ENCODE data around the gene SESN1. TPM values are rescaled to one million over a fixed set of nuclear protein-coding genes. Genes with fewer than 3 reads are reported as not detected.

The SESN1 gene
- total RNA-seq, 1 experiment from 2014 or later = 30.2 TPM

DNA sequence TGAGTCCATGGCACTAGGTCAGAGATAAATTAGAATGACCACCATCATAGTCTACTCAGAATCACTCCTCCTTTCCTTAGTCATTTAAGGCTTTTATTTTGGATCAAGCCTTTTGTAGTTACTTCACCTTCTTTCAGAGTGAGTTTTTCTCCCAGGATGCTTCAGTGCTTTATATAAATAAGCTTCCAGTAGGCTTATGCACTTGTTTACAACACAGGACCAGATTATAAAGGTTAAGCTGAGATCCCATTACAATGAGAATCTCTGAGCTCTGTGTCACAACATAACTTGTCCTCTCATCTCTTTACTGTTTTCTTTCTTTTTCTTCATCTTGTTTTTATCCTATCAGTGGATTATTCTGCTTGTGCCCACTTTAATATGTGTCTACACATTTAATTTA lies 48.5 kb upstream of the SESN1 start:
- H3K4me1 Mint-ChIP-seq = no peaks in the 10 kb centered on the region
- DNase-seq (ENCODE audit: low spot score) (no peak), ATAC-seq (no peak)
- ChIA-PET CTCF (no interaction called here), POLR2A (no interaction called here)
- H3K9me3 Mint-ChIP-seq = peaks cover 9% of the 10 kb centered on the region
- no peak overlapping the region; the same call in 1 of the 2 replicates for H3K27ac Mint-ChIP-seq
- H3K27me3 Mint-ChIP-seq (ENCODE audit: low read depth) = no peaks in the 10 kb centered on the region
- H3K4me3 Mint-ChIP-seq = no peak overlapping the region
- H3K36me3 Mint-ChIP-seq = peaks cover 15% of the 10 kb centered on the region
- no peak for TF ChIP-seq TP53 (CRISPR knock-in tag; IDR thresholded peaks at IDR 0.05)
- no peak for TF ChIP-seq EMX1 (CRISPR knock-in tag; IDR thresholded peaks at IDR 0.05)
- TF ChIP-seq ELF4 (CRISPR knock-in tag; IDR thresholded peaks at IDR 0.05; ENCODE audit: low read depth) = no peak
- TF ChIP-seq, protein P1, sequence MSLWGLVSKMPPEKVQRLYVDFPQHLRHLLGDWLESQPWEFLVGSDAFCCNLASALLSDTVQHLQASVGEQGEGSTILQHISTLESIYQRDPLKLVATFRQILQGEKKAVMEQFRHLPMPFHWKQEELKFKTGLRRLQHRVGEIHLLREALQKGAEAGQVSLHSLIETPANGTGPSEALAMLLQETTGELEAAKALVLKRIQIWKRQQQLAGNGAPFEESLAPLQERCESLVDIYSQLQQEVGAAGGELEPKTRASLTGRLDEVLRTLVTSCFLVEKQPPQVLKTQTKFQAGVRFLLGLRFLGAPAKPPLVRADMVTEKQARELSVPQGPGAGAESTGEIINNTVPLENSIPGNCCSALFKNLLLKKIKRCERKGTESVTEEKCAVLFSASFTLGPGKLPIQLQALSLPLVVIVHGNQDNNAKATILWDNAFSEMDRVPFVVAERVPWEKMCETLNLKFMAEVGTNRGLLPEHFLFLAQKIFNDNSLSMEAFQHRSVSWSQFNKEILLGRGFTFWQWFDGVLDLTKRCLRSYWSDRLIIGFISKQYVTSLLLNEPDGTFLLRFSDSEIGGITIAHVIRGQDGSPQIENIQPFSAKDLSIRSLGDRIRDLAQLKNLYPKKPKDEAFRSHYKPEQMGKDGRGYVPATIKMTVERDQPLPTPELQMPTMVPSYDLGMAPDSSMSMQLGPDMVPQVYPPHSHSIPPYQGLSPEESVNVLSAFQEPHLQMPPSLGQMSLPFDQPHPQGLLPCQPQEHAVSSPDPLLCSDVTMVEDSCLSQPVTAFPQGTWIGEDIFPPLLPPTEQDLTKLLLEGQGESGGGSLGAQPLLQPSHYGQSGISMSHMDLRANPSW (CRISPR knock-in tag; conservative IDR thresholded peaks at IDR 0.05; ENCODE audit: low read depth) = no peak
- no peak for TF ChIP-seq JAZF1 (CRISPR knock-in tag; IDR thresholded peaks at IDR 0.05)
- no peak for TF ChIP-seq ZNF396 (CRISPR knock-in tag; IDR thresholded peaks at IDR 0.05; ENCODE audit: borderline replicate concordance)
- TF ChIP-seq, protein P2, sequence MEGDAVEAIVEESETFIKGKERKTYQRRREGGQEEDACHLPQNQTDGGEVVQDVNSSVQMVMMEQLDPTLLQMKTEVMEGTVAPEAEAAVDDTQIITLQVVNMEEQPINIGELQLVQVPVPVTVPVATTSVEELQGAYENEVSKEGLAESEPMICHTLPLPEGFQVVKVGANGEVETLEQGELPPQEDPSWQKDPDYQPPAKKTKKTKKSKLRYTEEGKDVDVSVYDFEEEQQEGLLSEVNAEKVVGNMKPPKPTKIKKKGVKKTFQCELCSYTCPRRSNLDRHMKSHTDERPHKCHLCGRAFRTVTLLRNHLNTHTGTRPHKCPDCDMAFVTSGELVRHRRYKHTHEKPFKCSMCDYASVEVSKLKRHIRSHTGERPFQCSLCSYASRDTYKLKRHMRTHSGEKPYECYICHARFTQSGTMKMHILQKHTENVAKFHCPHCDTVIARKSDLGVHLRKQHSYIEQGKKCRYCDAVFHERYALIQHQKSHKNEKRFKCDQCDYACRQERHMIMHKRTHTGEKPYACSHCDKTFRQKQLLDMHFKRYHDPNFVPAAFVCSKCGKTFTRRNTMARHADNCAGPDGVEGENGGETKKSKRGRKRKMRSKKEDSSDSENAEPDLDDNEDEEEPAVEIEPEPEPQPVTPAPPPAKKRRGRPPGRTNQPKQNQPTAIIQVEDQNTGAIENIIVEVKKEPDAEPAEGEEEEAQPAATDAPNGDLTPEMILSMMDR (IDR thresholded peaks at IDR 0.05) = no peak
- TF ChIP-seq, protein P3, sequence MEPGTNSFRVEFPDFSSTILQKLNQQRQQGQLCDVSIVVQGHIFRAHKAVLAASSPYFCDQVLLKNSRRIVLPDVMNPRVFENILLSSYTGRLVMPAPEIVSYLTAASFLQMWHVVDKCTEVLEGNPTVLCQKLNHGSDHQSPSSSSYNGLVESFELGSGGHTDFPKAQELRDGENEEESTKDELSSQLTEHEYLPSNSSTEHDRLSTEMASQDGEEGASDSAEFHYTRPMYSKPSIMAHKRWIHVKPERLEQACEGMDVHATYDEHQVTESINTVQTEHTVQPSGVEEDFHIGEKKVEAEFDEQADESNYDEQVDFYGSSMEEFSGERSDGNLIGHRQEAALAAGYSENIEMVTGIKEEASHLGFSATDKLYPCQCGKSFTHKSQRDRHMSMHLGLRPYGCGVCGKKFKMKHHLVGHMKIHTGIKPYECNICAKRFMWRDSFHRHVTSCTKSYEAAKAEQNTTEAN (CRISPR knock-in tag; IDR thresholded peaks at IDR 0.05) = no peak
- TF ChIP-seq, protein P4, sequence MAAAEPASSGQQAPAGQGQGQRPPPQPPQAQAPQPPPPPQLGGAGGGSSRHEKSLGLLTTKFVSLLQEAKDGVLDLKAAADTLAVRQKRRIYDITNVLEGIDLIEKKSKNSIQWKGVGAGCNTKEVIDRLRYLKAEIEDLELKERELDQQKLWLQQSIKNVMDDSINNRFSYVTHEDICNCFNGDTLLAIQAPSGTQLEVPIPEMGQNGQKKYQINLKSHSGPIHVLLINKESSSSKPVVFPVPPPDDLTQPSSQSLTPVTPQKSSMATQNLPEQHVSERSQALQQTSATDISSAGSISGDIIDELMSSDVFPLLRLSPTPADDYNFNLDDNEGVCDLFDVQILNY (CRISPR knock-in tag; IDR thresholded peaks at IDR 0.05) = no peak
- TF ChIP-seq TEAD4 (CRISPR knock-in tag; IDR thresholded peaks at IDR 0.05) = no peak
- no peak for TF ChIP-seq NFE2L1 (CRISPR knock-in tag; IDR thresholded peaks at IDR 0.05)
- no peak for TF ChIP-seq HMGA2 (CRISPR knock-in tag; IDR thresholded peaks at IDR 0.05)
- TF ChIP-seq, protein P5, sequence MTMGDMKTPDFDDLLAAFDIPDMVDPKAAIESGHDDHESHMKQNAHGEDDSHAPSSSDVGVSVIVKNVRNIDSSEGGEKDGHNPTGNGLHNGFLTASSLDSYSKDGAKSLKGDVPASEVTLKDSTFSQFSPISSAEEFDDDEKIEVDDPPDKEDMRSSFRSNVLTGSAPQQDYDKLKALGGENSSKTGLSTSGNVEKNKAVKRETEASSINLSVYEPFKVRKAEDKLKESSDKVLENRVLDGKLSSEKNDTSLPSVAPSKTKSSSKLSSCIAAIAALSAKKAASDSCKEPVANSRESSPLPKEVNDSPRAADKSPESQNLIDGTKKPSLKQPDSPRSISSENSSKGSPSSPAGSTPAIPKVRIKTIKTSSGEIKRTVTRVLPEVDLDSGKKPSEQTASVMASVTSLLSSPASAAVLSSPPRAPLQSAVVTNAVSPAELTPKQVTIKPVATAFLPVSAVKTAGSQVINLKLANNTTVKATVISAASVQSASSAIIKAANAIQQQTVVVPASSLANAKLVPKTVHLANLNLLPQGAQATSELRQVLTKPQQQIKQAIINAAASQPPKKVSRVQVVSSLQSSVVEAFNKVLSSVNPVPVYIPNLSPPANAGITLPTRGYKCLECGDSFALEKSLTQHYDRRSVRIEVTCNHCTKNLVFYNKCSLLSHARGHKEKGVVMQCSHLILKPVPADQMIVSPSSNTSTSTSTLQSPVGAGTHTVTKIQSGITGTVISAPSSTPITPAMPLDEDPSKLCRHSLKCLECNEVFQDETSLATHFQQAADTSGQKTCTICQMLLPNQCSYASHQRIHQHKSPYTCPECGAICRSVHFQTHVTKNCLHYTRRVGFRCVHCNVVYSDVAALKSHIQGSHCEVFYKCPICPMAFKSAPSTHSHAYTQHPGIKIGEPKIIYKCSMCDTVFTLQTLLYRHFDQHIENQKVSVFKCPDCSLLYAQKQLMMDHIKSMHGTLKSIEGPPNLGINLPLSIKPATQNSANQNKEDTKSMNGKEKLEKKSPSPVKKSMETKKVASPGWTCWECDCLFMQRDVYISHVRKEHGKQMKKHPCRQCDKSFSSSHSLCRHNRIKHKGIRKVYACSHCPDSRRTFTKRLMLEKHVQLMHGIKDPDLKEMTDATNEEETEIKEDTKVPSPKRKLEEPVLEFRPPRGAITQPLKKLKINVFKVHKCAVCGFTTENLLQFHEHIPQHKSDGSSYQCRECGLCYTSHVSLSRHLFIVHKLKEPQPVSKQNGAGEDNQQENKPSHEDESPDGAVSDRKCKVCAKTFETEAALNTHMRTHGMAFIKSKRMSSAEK (CRISPR knock-in tag; IDR thresholded peaks at IDR 0.05; ENCODE audit: borderline replicate concordance) = no peak
- TF ChIP-seq, protein P6, sequence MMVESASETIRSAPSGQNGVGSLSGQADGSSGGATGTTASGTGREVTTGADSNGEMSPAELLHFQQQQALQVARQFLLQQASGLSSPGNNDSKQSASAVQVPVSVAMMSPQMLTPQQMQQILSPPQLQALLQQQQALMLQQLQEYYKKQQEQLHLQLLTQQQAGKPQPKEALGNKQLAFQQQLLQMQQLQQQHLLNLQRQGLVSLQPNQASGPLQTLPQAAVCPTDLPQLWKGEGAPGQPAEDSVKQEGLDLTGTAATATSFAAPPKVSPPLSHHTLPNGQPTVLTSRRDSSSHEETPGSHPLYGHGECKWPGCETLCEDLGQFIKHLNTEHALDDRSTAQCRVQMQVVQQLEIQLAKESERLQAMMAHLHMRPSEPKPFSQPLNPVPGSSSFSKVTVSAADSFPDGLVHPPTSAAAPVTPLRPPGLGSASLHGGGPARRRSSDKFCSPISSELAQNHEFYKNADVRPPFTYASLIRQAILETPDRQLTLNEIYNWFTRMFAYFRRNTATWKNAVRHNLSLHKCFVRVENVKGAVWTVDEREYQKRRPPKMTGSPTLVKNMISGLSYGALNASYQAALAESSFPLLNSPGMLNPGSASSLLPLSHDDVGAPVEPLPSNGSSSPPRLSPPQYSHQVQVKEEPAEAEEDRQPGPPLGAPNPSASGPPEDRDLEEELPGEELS (CRISPR knock-in tag; IDR thresholded peaks at IDR 0.05) = no peak
- TF ChIP-seq ZBTB21 (CRISPR knock-in tag; IDR thresholded peaks at IDR 0.05; ENCODE audit: borderline replicate concordance) = no peak
- TF ChIP-seq, protein P7, sequence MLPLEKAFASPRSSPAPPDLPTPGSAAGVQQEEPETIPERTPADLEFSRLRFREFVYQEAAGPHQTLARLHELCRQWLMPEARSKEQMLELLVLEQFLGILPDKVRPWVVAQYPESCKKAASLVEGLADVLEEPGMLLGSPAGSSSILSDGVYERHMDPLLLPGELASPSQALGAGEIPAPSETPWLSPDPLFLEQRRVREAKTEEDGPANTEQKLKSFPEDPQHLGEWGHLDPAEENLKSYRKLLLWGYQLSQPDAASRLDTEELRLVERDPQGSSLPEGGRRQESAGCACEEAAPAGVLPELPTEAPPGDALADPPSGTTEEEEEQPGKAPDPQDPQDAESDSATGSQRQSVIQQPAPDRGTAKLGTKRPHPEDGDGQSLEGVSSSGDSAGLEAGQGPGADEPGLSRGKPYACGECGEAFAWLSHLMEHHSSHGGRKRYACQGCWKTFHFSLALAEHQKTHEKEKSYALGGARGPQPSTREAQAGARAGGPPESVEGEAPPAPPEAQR (CRISPR knock-in tag; IDR thresholded peaks at IDR 0.05) = no peak
- no peak for TF ChIP-seq ESRRA (CRISPR knock-in tag; IDR thresholded peaks at IDR 0.05; ENCODE audit: borderline replicate concordance)
- TF ChIP-seq OVOL2 (CRISPR knock-in tag; IDR thresholded peaks at IDR 0.05; ENCODE audit: borderline replicate concordance) = no peak
- TF ChIP-seq, protein P8, sequence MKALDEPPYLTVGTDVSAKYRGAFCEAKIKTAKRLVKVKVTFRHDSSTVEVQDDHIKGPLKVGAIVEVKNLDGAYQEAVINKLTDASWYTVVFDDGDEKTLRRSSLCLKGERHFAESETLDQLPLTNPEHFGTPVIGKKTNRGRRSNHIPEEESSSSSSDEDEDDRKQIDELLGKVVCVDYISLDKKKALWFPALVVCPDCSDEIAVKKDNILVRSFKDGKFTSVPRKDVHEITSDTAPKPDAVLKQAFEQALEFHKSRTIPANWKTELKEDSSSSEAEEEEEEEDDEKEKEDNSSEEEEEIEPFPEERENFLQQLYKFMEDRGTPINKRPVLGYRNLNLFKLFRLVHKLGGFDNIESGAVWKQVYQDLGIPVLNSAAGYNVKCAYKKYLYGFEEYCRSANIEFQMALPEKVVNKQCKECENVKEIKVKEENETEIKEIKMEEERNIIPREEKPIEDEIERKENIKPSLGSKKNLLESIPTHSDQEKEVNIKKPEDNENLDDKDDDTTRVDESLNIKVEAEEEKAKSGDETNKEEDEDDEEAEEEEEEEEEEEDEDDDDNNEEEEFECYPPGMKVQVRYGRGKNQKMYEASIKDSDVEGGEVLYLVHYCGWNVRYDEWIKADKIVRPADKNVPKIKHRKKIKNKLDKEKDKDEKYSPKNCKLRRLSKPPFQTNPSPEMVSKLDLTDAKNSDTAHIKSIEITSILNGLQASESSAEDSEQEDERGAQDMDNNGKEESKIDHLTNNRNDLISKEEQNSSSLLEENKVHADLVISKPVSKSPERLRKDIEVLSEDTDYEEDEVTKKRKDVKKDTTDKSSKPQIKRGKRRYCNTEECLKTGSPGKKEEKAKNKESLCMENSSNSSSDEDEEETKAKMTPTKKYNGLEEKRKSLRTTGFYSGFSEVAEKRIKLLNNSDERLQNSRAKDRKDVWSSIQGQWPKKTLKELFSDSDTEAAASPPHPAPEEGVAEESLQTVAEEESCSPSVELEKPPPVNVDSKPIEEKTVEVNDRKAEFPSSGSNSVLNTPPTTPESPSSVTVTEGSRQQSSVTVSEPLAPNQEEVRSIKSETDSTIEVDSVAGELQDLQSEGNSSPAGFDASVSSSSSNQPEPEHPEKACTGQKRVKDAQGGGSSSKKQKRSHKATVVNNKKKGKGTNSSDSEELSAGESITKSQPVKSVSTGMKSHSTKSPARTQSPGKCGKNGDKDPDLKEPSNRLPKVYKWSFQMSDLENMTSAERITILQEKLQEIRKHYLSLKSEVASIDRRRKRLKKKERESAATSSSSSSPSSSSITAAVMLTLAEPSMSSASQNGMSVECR (CRISPR knock-in tag; IDR thresholded peaks at IDR 0.05; ENCODE audit: borderline replicate concordance) = no peak
